Keratinocyte (primary cell): ENCODE results near the gene FGFR1OP2. TPM values are rescaled to one million over a fixed set of nuclear protein-coding genes. Genes with fewer than 3 reads are reported as not detected.

Source experiments
- DNase-seq: peaks from one replicate; pipeline ENCODE4 v3.0.0-alpha.2; 2011; ENCODE audit warnings: low read depth, missing footprints, low spot score
- FAIRE-seq: peaks from 2 replicates; lab custom pipeline; 2011; peaks lifted over from hg19 to GRCh38; lab: Jason Lieb, UNC
- H2AFZ ChIP-seq: 2 replicates; pipeline ENCODE4 v1.6.0; 2012; ENCODE audit warnings: low read length, control low read depth, inconsistent platforms; ENCODE audit not compliant: control insufficient read depth
- H3K27ac ChIP-seq: 2 replicates; pipeline ENCODE4 v1.5.1; 2011; ENCODE audit warnings: low read length; ENCODE audit not compliant: control insufficient read depth, insufficient read depth
- H3K27me3 ChIP-seq: 3 replicates; pipeline ENCODE4 v1.6.0; 2011; ENCODE audit warnings: low read length; ENCODE audit not compliant: control insufficient read depth, insufficient read depth; ENCODE audit errors: extremely low read depth
- H3K36me3 ChIP-seq, 2 experiments: 2 replicates in 1 of 2; 3 replicates in 1 of 2; pipeline ENCODE4 v1.5.1; 2011; ENCODE audit warnings: low read length in 2 of 2, mild to moderate bottlenecking in 1 of 2; ENCODE audit not compliant: control insufficient read depth in 2 of 2, insufficient read depth in 2 of 2; ENCODE audit errors: extremely low read depth in 1 of 2
- H3K4me1 ChIP-seq: 3 replicates; pipeline ENCODE4 v1.5.1; 2011; ENCODE audit warnings: low read length; ENCODE audit not compliant: control insufficient read depth, insufficient read depth; ENCODE audit errors: extremely low read depth
- H3K4me2 ChIP-seq: 3 replicates; pipeline ENCODE4 v1.6.0; 2011; ENCODE audit warnings: low read depth, low read length; ENCODE audit not compliant: control insufficient read depth, insufficient read depth; ENCODE audit errors: extremely low read depth
- H3K4me3 ChIP-seq, 3 experiments: fragments of 200-600 bp in 1 of 3; sonication (generic) in 1 of 3; 2 replicates in 2 of 3; 3 replicates in 1 of 3; pipeline ENCODE4 v1.5.1; 2011 to 2016; ENCODE audit warnings: low read length in 3 of 3, mild to moderate bottlenecking in 3 of 3, control low read depth in 2 of 3, inconsistent platforms in 1 of 3, low read depth in 1 of 3, mixed read lengths in 1 of 3, mixed run types in 1 of 3, moderate library complexity in 1 of 3; ENCODE audit not compliant: control insufficient read depth in 2 of 3, insufficient read depth in 2 of 3; ENCODE audit errors: extremely low read depth in 1 of 3
- H3K79me2 ChIP-seq: 2 replicates; pipeline ENCODE4 v1.6.0; 2012; ENCODE audit warnings: low read length; ENCODE audit not compliant: control insufficient read depth, insufficient read depth
- H3K9ac ChIP-seq: 3 replicates; pipeline ENCODE4 v1.6.0; 2011; ENCODE audit warnings: low read length; ENCODE audit not compliant: control insufficient read depth, insufficient read depth; ENCODE audit errors: extremely low read depth
- H3K9me1 ChIP-seq: 3 replicates; pipeline ENCODE4 v1.6.0; 2011; ENCODE audit warnings: low read length; ENCODE audit not compliant: control insufficient read depth, insufficient read depth; ENCODE audit errors: extremely low read depth
- H3K9me3 ChIP-seq: 2 replicates; pipeline ENCODE4 v1.5.1; 2012; ENCODE audit warnings: low read depth, low read length; ENCODE audit not compliant: control insufficient read depth
- H4K20me1 ChIP-seq: 3 replicates; pipeline ENCODE4 v1.6.0; 2011; ENCODE audit warnings: low read length; ENCODE audit not compliant: control insufficient read depth, insufficient read depth; ENCODE audit errors: extremely low read depth
- EZH2 ChIP-seq: IDR thresholded peaks from one replicate; pipeline ENCODE4 v1.6.1; 2012; ENCODE audit warnings: inconsistent platforms, mild to moderate bottlenecking, low read length, moderate library complexity
- dilution Hi-C: fragments of 300-500 bp; cut with MboI; formaldehyde crosslinking; loops from one replicate; pipeline ENCODE4 v1.7.0; 2020; ENCODE audit warnings: low sequenced_read_pairs; ENCODE audit not compliant: extremely low pct_ligation_motif_present
- polyA plus RNA-seq, 5 experiments: library from polyadenylated mRNA; depleted of rRNA in 3 of 5; stranded (reverse) in 3 of 5; stranded (forward) in 1 of 5; unstranded in 1 of 5; fragments of >200 nt; gene quantifications; 1 replicate in 1 of 5; 2 replicates in 3 of 5; 3 replicates in 1 of 5; pipeline versions ENCODE4 v1.2.1 to v1.2.3, GENCODE V29; 2011 to 2012; ENCODE audit warnings: missing spikeins in 2 of 5, low read depth in 1 of 5, low replicate concordance in 1 of 5
- TF ChIP-seq, protein P1 (sequence below), 3 experiments: IDR thresholded peaks in 1 of 3; conservative IDR thresholded peaks in 1 of 3; optimal IDR thresholded peaks in 1 of 3; 2 replicates in 2 of 3; 3 replicates in 1 of 3; pipeline versions ENCODE3 to v1.5.1; 2011; ENCODE audit warnings: low read length in 3 of 3, mild to moderate bottlenecking in 3 of 3, moderate library complexity in 2 of 3, control low read depth in 1 of 3, inconsistent platforms in 1 of 3; ENCODE audit not compliant: insufficient read depth in 2 of 3; ENCODE audit errors: extremely low read depth in 1 of 3

Gene FGFR1OP2
- polyA plus RNA-seq, 1 donor (not counting 4 experiments of a cell fraction or from before 2014, with no cell fraction given), result 34.9 TPM

DNA sequence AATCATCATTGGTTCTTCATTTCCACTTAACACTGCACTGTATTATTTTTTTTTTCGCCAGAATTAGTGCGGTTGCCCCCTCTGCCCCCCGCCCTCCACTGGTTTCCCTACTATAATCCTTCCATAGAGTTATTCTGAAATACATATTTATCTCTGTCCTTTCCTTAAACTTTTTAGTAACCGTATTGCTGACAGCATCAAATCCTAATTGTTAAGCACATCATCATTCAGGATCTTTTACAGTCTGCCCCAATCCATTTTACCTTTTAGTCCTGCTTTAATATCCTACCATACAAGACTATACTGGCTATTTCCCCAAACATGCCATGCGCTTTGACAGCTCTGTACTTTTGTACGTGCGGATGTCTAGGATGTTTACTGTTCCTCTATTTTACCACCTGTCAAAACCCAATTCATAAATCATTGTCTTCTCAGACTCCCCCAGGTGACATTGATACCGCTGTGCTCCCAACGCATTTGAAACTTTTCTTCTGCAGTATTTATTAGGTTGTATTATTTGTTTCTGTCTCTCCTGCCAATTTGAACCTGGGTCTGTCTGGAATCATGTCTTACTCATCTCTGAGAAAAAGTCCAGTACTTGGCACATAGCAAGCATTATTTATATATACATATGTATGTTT lies 1.0 kb downstream of the FGFR1OP2 start:
- dilution Hi-C loops, result no loop called here
- H4K20me1 ChIP-seq, result no peaks in the 10 kb centered on the region
- H3K4me2 ChIP-seq, result peak overlapping the region; percentile 90
- H3K4me3 ChIP-seq, result peak overlapping the region; percentile 96 to 100 (median 97)
- FAIRE-seq (no peak), DNase-seq (no peak)
- peaks cover 91% of the 10 kb centered on the region for H3K79me2 ChIP-seq
- H3K36me3 ChIP-seq, result peaks cover 2 to 6% of the 10 kb centered on the region in 2 experiments
- H3K4me1 ChIP-seq, result peaks cover 17% of the 10 kb centered on the region
- no peaks in the 10 kb centered on the region for H3K9me3 ChIP-seq
- H3K27ac ChIP-seq, result peak overlapping the region; percentile 93
- no peak for TF ChIP-seq EZH2
- TF ChIP-seq, protein P1, sequence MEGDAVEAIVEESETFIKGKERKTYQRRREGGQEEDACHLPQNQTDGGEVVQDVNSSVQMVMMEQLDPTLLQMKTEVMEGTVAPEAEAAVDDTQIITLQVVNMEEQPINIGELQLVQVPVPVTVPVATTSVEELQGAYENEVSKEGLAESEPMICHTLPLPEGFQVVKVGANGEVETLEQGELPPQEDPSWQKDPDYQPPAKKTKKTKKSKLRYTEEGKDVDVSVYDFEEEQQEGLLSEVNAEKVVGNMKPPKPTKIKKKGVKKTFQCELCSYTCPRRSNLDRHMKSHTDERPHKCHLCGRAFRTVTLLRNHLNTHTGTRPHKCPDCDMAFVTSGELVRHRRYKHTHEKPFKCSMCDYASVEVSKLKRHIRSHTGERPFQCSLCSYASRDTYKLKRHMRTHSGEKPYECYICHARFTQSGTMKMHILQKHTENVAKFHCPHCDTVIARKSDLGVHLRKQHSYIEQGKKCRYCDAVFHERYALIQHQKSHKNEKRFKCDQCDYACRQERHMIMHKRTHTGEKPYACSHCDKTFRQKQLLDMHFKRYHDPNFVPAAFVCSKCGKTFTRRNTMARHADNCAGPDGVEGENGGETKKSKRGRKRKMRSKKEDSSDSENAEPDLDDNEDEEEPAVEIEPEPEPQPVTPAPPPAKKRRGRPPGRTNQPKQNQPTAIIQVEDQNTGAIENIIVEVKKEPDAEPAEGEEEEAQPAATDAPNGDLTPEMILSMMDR (optimal IDR thresholded peaks at IDR 0.05 in 1 of 3, IDR thresholded peaks at IDR 0.05 in 1 of 3, conservative IDR thresholded peaks at IDR 0.05 in 1 of 3; ENCODE audit: extremely low read depth in 1 of 3, insufficient read depth in 2 of 3, low read length in 3 of 3), result no peak
- H2AFZ ChIP-seq, result no peak overlapping the region
- peak overlapping the region; percentile 97 for H3K9ac ChIP-seq
- H3K27me3 ChIP-seq, result no peaks in the 10 kb centered on the region
- H3K9me1 ChIP-seq, result no peaks in the 10 kb centered on the region

DNA sequence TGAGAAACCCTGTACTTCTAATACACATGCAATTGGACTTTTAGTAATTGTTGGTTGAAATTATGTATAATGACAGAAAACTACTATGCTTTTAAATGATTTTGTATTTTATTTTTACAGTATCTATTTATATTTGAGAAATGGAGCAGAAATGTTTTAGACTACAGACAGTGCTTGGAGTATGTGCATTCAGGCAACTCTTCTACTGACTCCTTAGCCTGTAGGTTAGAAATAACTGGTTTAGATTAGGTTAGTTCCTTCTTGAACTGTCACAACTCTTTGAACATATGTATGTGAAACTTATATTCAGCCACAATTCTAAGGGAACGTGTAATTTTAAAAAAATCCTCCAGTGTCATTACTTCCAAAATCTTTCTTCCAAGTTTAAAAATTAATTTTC lies 1.7 kb downstream of the FGFR1OP2 start:
- H3K36me3 ChIP-seq, result peaks cover 1 to 2% of the 10 kb centered on the region in 2 experiments
- H3K4me3 ChIP-seq, result peak overlapping the region; percentile 96 to 100 (median 97)
- DNase-seq (no peak), FAIRE-seq (no peak)
- H3K27me3 ChIP-seq, result no peaks in the 10 kb centered on the region
- peaks cover 20% of the 10 kb centered on the region for H3K4me1 ChIP-seq
- dilution Hi-C loops, result no loop called here
- peak overlapping the region; percentile 93 for H3K27ac ChIP-seq
- H3K9me3 ChIP-seq, result no peaks in the 10 kb centered on the region
- peak overlapping the region; percentile 90 for H3K4me2 ChIP-seq
- peaks cover 91% of the 10 kb centered on the region for H3K79me2 ChIP-seq
- no peaks in the 10 kb centered on the region for H4K20me1 ChIP-seq
- no peak overlapping the region for H2AFZ ChIP-seq
- H3K9ac ChIP-seq, result peak overlapping the region; percentile 97
- no peaks in the 10 kb centered on the region for H3K9me1 ChIP-seq
- no peak for TF ChIP-seq EZH2
- TF ChIP-seq, protein P1 (optimal IDR thresholded peaks at IDR 0.05 in 1 of 3, IDR thresholded peaks at IDR 0.05 in 1 of 3, conservative IDR thresholded peaks at IDR 0.05 in 1 of 3; ENCODE audit: extremely low read depth in 1 of 3, insufficient read depth in 2 of 3, low read length in 3 of 3), result no peak
